ENCODE data around the gene FN3K.
A peak's percentile ranks its signal among the peaks of the same experiment; 100 is the strongest.

FN3K gene

DNA sequence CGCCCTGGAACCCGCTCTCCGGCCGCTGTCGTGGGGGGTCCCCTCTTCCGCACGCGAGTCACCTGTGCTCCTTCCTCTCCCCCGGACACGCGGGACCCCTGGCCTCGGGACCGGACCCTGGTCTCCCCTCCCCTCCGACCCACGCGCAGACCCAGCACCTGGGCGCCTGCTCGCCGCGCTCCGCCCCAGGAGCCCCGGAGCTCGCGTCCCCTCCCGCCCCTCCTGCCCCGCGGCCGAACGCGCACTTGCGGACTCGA is 37.7 kb upstream of the FN3K start:
- H3K79me2 ChIP-seq (ENCODE audit: control insufficient read depth, low read length), result no peaks in the 10 kb centered on the region
- H3K27ac ChIP-seq (ENCODE audit: low read depth, low read length), result no peak overlapping the region

GRCh38 chr17:82698065-82698973 is 37.1 kb upstream of the FN3K start, which contains the start of gene RAB40B:
RAB40B (minus strand) TSS chr17:82698698; CDS start chr17:82698596, 102 bp downstream.
- no peaks in the 10 kb centered on the region for H3K27me3 ChIP-seq (ENCODE audit: control insufficient read depth, low read length)
- H3K9me2 ChIP-seq (replicated peaks; ENCODE audit: control insufficient read depth, low read length), result no peaks in the 10 kb centered on the region
- no peaks in the 10 kb centered on the region for H3K79me2 ChIP-seq (ENCODE audit: control insufficient read depth, low read length)
- TF ChIP-seq, protein P1, sequence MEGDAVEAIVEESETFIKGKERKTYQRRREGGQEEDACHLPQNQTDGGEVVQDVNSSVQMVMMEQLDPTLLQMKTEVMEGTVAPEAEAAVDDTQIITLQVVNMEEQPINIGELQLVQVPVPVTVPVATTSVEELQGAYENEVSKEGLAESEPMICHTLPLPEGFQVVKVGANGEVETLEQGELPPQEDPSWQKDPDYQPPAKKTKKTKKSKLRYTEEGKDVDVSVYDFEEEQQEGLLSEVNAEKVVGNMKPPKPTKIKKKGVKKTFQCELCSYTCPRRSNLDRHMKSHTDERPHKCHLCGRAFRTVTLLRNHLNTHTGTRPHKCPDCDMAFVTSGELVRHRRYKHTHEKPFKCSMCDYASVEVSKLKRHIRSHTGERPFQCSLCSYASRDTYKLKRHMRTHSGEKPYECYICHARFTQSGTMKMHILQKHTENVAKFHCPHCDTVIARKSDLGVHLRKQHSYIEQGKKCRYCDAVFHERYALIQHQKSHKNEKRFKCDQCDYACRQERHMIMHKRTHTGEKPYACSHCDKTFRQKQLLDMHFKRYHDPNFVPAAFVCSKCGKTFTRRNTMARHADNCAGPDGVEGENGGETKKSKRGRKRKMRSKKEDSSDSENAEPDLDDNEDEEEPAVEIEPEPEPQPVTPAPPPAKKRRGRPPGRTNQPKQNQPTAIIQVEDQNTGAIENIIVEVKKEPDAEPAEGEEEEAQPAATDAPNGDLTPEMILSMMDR (IDR thresholded peaks at IDR 0.05; ENCODE audit: low read depth, low read length, poor library complexity, severe bottlenecking), result no peak
- no peak for TF ChIP-seq EZH2phosphoT487 (IDR thresholded peaks at IDR 0.05; ENCODE audit: borderline replicate concordance, low read length)
- peaks cover 4% of the 10 kb centered on the region; the same call in 1 of the 2 replicates for H3K4me1 ChIP-seq (ENCODE audit: control insufficient read depth, low read length)
- H3K9me3 ChIP-seq (ENCODE audit: control insufficient read depth, insufficient read depth, low read length), result peaks cover 9% of the 10 kb centered on the region
- H3K4me3 ChIP-seq (ENCODE audit: low read length), result peak within 1 kb of the TSS; percentile 53
- H3F3A ChIP-seq (ENCODE audit: control insufficient read depth, insufficient read depth), result no peaks in the 10 kb centered on the region
- H3K4me2 ChIP-seq (ENCODE audit: low read length), result peak within 1 kb of the TSS; percentile 56
- H3K36me3 ChIP-seq (ENCODE audit: control insufficient read depth, low read length), result no peaks in the 10 kb centered on the region
- no peak within 1 kb of the TSS for H3K27ac ChIP-seq (ENCODE audit: low read depth, low read length)
- H4K20me1 ChIP-seq (ENCODE audit: control insufficient read depth, insufficient read depth, low read depth, low read length), result no peaks in the 10 kb centered on the region

More for the DNA sequence above, 37.7 kb upstream of the FN3K start:
- TF ChIP-seq, protein P1 (IDR thresholded peaks at IDR 0.05; ENCODE audit: low read depth, low read length, poor library complexity, severe bottlenecking), result no peak
- no peak for TF ChIP-seq EZH2phosphoT487 (IDR thresholded peaks at IDR 0.05; ENCODE audit: borderline replicate concordance, low read length)
- Histone ChIP-seq H3K4me2 (ENCODE audit: low read length) (no peak overlapping the region), H3F3A (ENCODE audit: control insufficient read depth, insufficient read depth) (no peaks in the 10 kb centered on the region), H3K4me1 (ENCODE audit: control insufficient read depth, low read length) (peaks cover 4% of the 10 kb centered on the region; the same call in 1 of the 2 replicates), H3K4me3 (ENCODE audit: low read length) (no peak overlapping the region), H4K20me1 (ENCODE audit: control insufficient read depth, insufficient read depth, low read depth, low read length) (no peaks in the 10 kb centered on the region), H3K9me2 (replicated peaks; ENCODE audit: control insufficient read depth, low read length) (no peaks in the 10 kb centered on the region), H3K27me3 (ENCODE audit: control insufficient read depth, low read length) (no peaks in the 10 kb centered on the region), H3K9me3 (ENCODE audit: control insufficient read depth, insufficient read depth, low read length) (peaks cover 9% of the 10 kb centered on the region), H3K36me3 (ENCODE audit: control insufficient read depth, low read length) (no peaks in the 10 kb centered on the region)

DNA sequence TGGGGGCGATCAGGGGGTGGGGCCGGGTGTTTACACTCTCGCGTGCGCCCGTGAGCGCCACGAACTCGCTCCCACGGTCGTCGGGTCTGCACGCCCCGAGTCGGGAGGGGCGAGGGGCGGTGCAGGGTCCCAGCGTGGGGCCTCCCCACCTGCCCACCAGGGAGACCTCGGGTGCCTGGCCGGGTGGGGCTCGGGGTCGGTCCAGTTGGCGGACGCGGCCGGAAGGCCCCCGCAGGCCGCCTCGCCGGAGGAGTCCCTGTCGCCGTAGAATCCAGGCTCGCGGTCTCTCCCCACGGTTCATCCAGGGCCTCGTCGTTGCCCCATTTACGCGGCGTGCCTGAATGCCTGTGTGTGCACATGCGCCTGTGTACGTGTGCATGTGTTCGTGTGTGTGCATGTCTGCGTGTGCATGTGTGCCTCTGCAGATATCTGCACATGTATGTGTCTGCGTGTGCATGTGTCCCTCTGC is 36.4 kb upstream of the FN3K start:
- H3K9me2 ChIP-seq (replicated peaks; ENCODE audit: control insufficient read depth, low read length), result no peaks in the 10 kb centered on the region
- no peaks in the 10 kb centered on the region for H4K20me1 ChIP-seq (ENCODE audit: control insufficient read depth, insufficient read depth, low read depth, low read length)
- no peak overlapping the region for H3K27ac ChIP-seq (ENCODE audit: low read depth, low read length)
- peak overlapping the region; percentile 49 for H3K4me3 ChIP-seq (ENCODE audit: low read length)
- no peaks in the 10 kb centered on the region for H3K79me2 ChIP-seq (ENCODE audit: control insufficient read depth, low read length)
- no peaks in the 10 kb centered on the region for H3K27me3 ChIP-seq (ENCODE audit: control insufficient read depth, low read length)
- H3K4me1 ChIP-seq (ENCODE audit: control insufficient read depth, low read length), result peaks cover 4% of the 10 kb centered on the region; the same call in 1 of the 2 replicates
- TF ChIP-seq, protein P1 (IDR thresholded peaks at IDR 0.05; ENCODE audit: low read depth, low read length, poor library complexity, severe bottlenecking), result no peak
- no peak for TF ChIP-seq EZH2phosphoT487 (IDR thresholded peaks at IDR 0.05; ENCODE audit: borderline replicate concordance, low read length)
- H3K36me3 ChIP-seq (ENCODE audit: control insufficient read depth, low read length), result no peaks in the 10 kb centered on the region
- H3F3A ChIP-seq (ENCODE audit: control insufficient read depth, insufficient read depth), result no peaks in the 10 kb centered on the region
- peak overlapping the region; percentile 52 for H3K4me2 ChIP-seq (ENCODE audit: low read length)
- H3K9me3 ChIP-seq (ENCODE audit: control insufficient read depth, insufficient read depth, low read length), result peaks cover 9% of the 10 kb centered on the region
